ENCODE data around the gene BIVM.

GRCh38 chr13:102800145-102801041 is 1.5 kb downstream of the BIVM start:
- TF ChIP-seq, protein P1, sequence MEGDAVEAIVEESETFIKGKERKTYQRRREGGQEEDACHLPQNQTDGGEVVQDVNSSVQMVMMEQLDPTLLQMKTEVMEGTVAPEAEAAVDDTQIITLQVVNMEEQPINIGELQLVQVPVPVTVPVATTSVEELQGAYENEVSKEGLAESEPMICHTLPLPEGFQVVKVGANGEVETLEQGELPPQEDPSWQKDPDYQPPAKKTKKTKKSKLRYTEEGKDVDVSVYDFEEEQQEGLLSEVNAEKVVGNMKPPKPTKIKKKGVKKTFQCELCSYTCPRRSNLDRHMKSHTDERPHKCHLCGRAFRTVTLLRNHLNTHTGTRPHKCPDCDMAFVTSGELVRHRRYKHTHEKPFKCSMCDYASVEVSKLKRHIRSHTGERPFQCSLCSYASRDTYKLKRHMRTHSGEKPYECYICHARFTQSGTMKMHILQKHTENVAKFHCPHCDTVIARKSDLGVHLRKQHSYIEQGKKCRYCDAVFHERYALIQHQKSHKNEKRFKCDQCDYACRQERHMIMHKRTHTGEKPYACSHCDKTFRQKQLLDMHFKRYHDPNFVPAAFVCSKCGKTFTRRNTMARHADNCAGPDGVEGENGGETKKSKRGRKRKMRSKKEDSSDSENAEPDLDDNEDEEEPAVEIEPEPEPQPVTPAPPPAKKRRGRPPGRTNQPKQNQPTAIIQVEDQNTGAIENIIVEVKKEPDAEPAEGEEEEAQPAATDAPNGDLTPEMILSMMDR (IDR thresholded peaks at IDR 0.05; ENCODE audit: borderline replicate concordance, extremely low read depth, low read length, poor library complexity, severe bottlenecking): peak; percentile 83
- no peak for TF ChIP-seq EZH2 (IDR thresholded peaks at IDR 0.05; ENCODE audit: borderline replicate concordance, low read depth, low read length, severe bottlenecking)

Data from DND-41 (cell line).